Forelimb muscle (tissue), 1 donor: ENCODE measurements around the gene PLPPR1. TPM values are rescaled to one million over a fixed set of nuclear protein-coding genes. Genes with fewer than 3 reads are reported as not detected.

Experiments used
- DNase-seq: peaks from one replicate; pipeline ENCODE4 v3.0.0-alpha.2; 2013; ENCODE audit warnings: low read depth
- polyA plus RNA-seq: library from polyadenylated mRNA; unstranded; fragments of 120-200 nt; gene quantifications from one replicate; pipeline ENCODE4 v1.2.1, GENCODE V29; 2013; ENCODE audit not compliant: insufficient read length

The PLPPR1 gene
- polyA plus RNA-seq, 1 donor, result 3.6 TPM

DNA sequence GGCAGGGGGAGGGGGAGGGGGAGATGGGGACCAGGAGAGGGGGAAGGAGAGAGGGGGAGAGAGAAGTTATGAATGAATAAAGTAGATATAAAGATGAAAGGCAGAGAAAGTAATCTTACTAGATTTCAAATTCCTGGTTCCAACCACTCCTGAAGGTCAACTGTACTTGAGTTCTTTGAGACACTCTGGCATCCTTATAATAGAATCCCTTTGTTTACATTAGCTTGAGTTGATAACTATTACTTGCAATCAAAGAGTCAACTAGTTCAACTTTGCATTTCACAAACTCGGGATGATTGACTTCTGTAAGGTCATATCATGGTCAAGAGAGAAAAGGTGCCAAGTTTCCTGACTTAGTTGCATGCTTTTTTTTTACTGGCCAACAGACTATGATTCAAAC is 314.1 kb downstream of the PLPPR1 start:
- DNase-seq, result no peak

DNA sequence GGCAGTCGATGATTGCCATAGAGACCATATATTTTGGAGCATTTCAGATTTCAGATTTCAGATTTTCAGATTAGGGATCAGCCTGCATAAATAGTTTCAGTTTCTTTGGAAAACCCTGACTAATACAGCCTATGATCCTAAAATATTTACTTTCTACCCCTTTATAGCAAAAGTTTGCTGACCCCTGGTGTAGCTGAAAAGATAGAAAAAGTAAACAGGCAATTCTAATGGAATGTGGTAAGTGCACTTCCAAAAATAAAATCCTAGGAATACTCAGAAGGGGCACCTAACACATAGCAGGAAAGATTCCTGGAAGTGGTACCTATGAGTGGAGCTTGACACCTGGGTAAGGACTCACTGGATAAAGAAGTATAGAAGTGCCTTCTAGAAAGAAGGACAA is 321.8 kb downstream of the PLPPR1 start:
- DNase-seq, result no peak

DNA sequence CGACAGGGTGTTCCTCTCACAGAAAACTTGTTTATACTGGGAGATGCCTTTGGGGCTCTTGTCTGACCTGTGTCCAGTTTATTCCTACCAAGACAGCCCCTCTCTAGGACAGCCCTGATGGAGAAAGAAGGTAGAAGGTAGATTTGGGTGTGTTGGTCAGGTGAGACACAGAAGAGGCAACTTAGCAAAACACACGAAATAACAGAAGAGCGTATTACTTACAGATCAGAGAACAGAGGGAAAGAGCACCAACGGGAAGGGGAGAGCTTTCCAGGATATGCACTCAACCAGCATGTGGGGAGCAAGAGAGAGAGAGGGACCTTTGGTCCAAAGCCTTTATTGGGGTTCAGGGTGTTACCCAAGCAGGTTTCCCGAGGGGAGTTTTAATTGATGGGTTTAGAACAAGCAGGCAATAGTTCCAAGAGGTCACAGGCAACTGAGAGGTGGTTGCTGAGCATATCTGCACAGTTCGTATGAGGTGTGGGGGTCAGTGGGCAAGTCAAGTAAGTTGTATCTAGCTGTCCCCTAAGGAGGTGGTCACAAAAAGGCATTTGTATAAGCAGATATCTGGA is 324.5 kb downstream of the PLPPR1 start:
- DNase-seq, result no peak

DNA sequence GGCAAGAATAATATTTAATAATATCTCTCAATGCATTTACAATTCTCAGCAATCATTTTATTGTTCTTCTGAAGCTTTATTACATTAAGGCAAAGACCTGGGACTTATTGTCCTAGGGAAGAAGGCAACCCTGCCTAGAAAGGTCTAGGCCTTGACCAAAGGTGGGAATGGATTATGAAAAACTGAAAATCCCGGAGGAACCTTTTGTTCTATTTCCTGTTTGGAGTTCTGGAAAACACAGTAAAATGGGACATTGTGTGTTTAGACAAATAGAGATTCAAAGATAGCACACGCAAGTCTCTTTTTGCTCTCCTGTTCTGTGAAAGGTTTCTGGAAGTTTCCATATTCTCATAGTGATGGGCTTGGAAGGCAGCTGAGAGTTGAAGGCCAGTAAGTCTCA is 325.2 kb downstream of the PLPPR1 start:
- DNase-seq, result no peak

DNA sequence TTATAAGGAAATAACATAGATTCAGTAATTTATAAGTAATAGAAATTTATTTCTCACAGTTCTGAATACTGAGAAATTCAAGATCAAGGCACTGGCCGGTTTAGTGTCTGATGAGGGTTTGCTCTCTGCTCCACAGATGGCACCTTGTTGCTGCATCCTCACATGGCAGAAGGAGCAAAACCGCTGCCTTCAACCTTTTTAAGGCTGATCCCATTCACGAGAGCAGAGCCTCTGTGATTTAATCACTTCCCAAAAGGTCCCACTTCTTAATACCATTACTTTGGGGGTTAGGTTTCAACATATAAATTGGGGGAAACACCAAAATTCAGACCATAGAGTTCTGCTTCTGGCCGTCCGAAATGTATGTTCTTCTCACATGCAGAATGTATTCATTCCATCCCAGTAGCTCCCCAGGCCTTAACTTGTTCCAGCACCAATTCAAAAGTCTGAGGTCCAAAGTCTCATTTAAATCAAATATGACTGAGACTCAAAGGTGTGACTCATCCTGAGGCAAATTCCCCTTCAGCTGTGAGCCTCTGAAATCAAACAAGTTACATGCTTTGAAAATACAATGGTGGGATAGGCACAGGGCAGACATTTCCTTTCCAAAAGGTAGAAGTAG is 325.7 kb downstream of the PLPPR1 start:
- DNase-seq, result no peak

DNA sequence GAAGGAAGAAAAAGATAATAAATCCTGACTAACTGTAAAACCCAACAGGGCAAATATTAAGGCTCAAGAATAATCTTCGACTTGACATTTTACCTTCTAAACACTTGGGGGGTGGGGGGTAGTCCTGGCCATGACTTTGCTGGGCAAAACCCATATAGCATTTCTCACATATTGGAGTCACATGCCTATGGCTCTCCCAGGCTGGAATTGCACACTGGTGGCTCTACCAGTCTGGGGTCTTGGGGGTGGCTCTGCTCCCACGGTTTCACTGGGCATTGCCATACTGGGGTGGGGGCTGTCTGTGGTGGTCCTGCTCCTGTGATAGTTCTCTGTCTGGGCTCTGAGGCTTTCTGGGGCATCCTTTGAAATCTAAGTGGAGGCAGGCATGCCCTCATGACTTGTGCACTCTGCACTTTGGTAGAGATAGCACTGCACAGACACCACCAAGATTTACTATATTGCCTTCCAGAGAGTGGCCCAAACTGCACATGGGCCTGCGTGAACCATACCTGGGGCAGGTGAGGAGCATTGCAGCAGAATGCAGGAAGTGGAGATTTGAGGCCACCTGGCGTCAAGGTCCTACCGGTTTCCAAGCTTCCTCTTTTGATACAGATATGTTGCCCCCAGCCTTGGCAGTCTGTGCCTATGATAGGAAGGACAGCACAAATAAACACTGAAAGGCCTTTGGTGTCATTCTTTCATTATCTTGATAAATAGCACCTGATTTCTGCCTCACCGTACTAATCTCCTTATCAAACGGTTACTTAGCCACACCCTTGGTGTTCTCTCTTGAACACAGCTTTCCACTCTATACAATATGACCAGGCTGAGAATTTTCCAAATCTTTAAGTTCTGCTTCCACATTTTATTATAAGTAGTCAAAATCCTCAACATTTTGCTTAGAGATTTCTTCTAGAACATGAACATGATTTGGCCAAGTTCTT is 326.5 kb downstream of the PLPPR1 start:
- DNase-seq, result no peak

DNA sequence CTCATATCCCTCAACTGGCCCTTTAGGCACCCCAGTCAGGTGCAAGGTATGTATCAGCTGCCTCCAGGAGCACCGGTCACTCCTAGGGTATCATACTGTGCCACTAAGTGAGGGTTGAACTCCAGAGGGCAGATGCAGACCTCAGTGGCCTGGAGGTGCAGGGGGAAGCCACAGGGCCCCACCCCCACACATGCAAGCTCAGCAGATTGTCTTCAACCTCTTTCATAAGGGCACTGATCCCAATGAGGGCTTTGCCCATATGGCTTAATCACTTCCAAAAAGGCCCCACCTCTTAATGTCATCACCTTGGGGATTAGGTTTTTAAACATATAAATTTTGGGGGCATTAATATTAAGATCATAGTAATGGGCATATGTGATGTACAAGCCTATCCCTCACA is 328.1 kb downstream of the PLPPR1 start:
- DNase-seq, result no peak

DNA sequence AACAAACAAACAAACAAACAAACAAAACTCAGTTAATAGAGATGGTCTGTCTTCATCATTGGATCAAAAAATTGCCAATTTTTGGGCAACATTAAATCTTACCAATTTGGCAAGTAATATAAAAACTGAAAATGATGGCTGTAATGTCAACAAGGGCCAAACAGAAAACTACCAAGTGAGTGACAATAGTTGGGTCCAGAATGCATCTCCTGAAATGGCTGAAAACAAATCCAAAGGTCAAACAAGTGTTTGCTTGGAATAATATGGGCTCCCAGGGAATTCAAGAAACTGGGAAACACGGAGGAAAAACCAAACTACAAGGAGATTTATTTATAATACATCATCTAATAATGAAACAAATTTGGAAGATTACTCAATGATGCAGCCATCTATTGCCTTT is 331.2 kb downstream of the PLPPR1 start:
- no peak for DNase-seq

DNA sequence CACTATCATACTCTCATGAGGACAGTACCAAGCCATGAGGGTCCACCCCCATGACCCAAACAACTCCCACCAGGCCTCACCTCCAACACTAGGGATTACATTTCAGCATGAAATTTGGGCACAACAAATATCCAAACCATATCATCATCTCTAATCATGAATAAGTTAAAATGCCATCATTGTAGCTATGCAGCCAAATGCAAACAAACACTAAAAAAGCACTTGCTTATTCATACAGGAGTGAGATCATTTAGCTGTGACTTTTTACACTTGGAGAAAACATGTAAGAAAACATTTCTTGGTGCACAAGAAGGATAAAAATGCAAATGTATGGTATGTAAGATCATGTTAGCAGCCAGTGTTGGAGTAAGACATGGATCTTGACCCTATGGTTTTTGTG is 332.1 kb downstream of the PLPPR1 start:
- no peak for DNase-seq

DNA sequence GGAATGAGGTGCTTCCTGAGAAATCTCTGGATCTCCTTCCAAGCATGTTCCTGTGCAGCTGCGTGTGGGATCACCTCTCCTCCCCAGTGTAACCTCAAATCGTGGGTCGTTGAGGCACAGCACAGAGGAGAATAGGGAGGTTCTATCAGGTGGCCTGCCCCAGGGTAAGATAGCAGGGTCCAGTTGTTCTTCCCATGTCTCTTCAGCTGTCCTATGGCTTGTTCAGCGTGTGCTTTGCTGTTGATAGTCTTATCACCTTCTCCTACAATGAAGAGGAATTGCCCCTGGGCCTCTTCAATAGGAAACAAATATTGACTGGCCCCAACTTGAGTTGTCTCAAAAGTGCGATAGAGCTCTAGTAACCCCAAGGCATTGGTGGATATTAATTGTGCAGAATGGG is 333.9 kb downstream of the PLPPR1 start:
- no peak for DNase-seq

DNA sequence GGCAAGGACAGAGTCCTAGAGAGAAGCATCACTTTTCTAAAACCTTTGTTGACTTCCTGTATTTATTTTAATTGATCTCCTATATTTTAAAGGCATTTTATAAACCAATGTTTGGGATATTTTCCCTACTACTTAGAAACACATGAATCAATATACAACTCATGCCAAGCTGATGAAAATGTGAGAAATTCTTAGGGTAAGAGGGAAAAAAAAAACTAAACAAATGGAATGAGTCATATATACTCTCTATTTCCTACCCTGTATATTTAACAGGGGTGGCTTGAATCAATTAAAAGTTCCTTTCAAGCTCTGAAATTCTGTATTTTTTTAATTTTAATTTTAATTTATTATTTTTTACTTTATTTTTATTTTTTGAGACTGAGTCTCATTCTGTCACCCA is 336.7 kb downstream of the PLPPR1 start:
- DNase-seq, result no peak

DNA sequence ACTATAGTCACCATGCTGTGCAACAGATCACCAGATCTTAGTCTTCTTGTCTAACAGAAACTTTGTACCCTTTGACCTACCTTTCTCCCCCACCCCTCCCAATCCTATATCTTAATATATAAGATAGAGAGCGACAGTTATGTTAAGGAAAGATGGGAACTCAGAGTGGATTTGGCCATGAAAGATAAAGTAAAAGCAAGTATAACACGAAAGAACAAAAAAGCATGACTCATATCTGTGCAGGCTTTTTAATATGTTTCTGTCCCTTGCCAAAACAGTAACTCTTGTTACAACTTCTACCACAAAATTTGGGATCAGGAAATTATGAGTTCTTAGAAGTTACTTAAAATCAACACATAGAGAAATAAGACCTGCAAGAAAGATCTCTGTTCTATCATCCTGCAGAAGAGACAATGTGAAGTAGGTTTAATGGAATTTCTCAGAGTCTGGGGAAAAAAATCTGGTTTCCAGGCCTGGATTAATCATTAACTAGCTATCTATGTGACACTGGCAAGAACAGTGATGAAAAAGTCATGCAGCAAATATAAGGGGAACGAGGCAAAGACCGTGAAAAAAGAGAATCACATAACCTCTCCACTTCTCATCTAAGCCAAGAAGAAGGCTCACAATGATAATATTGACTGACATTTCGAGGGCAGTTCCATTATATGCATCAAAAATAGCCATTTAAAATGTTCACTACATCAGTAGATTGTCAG is 337.7 kb downstream of the PLPPR1 start:
- no peak for DNase-seq

DNA sequence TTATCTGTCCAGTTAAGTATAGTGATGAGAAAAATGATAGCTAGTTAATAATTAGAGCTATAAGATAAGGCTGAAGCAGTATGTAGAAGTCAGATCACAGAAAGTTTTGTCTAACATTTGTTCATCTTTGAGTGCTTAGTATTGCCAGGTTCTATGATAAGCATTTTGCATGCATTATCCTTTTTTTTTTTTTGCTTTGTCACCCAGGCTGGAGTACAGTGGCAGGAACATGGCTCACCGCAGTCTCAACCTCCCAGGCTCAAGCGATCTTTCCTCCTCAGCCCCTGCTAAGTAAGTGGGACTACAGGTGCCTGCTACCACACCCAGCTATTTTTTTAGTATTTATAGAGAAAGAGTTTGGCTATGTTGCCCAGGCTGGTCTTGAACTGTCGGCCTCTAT is 338.8 kb downstream of the PLPPR1 start:
- no peak for DNase-seq

DNA sequence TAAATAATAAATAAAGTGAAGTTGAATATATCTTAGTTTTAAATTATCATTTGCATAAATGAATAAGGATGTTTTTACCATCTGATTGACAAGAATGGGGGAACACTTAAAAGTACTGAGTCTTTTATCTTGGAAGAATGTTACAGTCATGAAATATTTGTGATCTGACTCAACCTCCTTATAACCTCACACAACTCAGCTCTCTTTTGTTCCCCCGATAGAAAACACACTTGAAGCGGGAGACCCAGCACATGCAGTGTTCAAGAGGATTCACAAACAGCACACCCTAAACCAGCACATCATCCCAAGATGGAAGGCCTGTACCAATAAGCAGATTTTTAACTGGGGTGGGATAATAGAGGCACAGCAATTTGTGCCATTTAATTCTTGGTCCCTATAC is 340.8 kb downstream of the PLPPR1 start:
- no peak for DNase-seq

DNA sequence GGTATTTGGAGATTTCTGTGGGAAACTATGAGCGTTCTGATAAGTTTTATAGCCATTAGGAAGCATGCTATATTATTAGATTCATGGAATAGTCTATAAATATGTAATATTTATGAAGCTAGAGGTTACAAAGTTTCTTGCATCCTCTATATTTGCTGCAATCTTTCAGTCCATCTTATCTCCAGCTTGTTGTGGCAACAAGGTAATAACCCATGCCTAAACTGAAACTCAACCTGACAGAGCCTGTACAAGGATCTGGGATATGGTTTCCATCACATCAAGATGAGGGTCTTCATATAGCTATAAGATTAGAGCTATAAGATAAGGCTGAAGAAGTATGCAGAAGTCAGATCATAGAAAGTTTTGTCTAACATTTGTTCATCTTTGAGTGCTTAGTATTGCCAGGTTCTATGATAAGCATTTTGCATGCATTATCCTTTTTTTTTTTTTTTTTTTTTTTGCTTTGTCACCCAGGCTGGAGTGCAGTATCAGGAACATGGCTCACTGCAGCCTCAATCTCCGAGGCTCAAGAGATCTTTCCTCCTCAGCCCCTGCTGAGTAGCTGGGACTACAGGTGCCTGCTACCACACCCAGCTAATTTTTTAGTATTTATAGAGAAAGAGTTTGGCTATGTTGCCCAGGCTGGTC is 341.5 kb downstream of the PLPPR1 start:
- DNase-seq, result no peak

DNA sequence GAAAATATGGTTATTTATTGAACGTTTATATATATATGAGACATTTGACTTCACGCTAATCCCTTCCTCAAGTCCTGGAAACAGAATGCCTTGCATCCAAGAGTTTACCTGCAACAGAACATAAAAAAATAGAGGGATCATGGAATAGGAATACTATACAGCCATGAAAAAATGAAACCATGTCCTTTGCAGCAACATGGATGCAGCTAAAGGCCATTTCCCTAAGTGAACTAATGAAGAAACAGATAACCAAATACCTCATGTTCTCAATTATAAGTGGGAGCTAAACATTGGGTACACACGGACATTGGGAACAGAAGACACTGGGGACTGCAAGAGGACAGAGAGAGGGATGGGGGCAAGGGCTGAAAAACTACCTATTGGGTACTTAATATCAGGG is 343.3 kb downstream of the PLPPR1 start:
- no peak for DNase-seq

DNA sequence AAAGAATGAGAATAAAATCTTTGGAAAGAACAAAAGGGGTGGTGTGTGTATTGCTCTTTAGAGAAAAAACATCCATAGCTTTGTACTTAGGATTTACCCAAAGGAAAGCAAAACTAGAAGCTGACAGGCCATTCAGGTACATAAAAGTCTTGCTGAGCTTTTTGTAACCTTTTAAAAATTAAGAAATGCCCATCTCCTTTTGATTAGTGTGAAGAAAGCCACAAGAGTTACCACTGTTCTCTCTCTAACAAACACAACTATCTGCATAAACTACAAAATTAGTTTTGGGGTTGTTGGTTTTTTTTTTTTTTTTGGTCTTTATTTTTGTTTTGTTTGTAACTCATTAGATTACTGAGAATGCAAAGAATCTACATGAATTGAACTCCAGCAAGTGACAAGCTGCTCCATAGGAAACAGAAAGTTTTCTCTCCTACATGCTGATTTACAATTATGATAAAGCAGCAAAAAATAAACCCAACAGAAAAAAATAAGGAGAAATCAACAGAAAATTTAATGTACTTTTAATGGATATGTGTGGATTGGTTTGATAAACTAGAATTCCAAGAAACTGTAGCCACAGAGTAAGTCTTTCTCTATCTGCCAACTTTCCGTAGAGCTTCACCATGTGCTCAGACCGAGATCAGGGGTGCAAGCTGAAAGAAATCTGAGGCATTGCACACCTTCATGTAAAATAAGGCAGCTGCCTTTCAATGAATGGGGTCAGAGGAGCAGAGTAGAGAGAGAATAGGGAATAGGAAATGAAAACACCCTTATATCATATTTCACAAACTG is 344.0 kb downstream of the PLPPR1 start:
- no peak for DNase-seq
